ENCODE data around the gene URI1. TPM values are rescaled to one million over a fixed set of nuclear protein-coding genes. Genes with fewer than 3 reads are reported as not detected.

The URI1 gene
- total RNA-seq, 6 donors from 2014 or later: 23.3 to 56.7 (median 40.3) TPM

DNA sequence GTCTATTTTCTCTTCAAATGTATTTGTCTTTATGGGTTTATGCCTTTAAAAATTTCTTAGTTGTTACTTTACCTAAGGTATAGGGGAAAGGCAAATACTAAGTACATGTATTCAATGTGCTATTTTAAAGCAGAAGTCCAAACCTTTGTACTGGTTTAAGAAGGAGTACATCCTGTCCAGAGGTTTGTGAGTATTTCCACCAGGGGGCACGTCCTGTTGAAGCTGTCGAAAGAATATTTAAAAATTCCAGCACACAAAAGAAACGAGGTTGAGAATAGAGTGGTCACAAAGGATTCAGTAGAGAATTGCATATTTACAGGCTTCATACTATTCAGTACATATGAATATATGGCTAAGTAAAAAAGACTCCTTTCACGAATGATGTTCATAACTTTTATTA is 59.8 kb downstream of the URI1 start:
- WGBS, 2 donors: 69 to 72% methylated on average over 4 of the region's 4 CpGs
- TF ChIP-seq CTCF (IDR thresholded peaks at IDR 0.05) (no peak), POLR2A (IDR thresholded peaks at IDR 0.05) (no peak), POLR2AphosphoS5 (IDR thresholded peaks at IDR 0.05) (no peak), EP300 (IDR thresholded peaks at IDR 0.05) (no peak)
- H3K36me3 ChIP-seq: peaks cover 0 to 10% (median 0%) of the 10 kb centered on the region in 4 donors
- DNase-seq (no peak), ATAC-seq (ENCODE audit: low FRiP score in 2 of 2) (no peak)
- peaks cover 0 to 2% (median 0%) of the 10 kb centered on the region in 4 donors for H3K9me3 ChIP-seq
- H3K27me3 ChIP-seq: no peaks in the 10 kb centered on the region
- no peak overlapping the region for H3K4me3 ChIP-seq
- H3K4me1 ChIP-seq: no peaks in the 10 kb centered on the region
- H3K27ac ChIP-seq: no peak overlapping the region

GRCh38 chr19:30003866-30004265 is 61.8 kb downstream of the URI1 start:
- no peaks in the 10 kb centered on the region for H3K4me1 ChIP-seq
- H3K36me3 ChIP-seq: peaks cover 0 to 15% (median under 1%) of the 10 kb centered on the region in 4 donors
- 77 to 78% methylated on average over 6 of the region's 6 CpGs for WGBS, 2 donors
- TF ChIP-seq POLR2A (IDR thresholded peaks at IDR 0.05) (no peak), POLR2AphosphoS5 (IDR thresholded peaks at IDR 0.05) (no peak), EP300 (IDR thresholded peaks at IDR 0.05) (no peak), CTCF (IDR thresholded peaks at IDR 0.05) (no peak)
- H3K27ac ChIP-seq: no peak overlapping the region
- no peak for DNase-seq
- peaks cover 0 to 2% (median 0%) of the 10 kb centered on the region in 4 donors for H3K9me3 ChIP-seq
- H3K27me3 ChIP-seq: no peaks in the 10 kb centered on the region
- ATAC-seq (ENCODE audit: low FRiP score in 2 of 2): no peak
- no peak overlapping the region for H3K4me3 ChIP-seq

DNA sequence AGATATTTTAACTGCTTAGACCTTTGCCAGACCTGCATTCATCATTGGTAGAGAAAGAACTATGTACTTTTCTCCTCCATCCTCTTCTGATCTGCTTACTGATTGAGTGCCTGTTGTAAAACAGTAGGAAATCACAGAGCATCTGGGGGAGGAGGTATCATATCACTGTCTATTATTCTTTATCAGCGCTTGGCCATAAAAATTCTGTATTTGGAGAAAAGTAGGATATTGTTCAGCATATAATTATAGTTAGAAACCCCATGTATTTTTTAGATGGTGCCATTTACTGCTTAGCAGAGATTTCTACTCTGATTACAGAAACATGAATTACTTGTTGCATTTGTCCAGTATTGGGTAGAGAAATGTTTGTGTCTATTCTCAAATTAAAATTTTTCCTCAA is 62.4 kb downstream of the URI1 start:
- WGBS, 2 donors: 94 to 100% methylated on average over 1 of the region's 1 CpG
- Histone ChIP-seq H3K9me3 (peaks cover 0 to 2% (median 0%) of the 10 kb centered on the region in 4 donors), H3K27ac (no peak overlapping the region), H3K36me3 (peaks cover 0 to 21% (median 5%) of the 10 kb centered on the region in 4 donors), H3K4me3 (no peak overlapping the region), H3K4me1 (no peaks in the 10 kb centered on the region), H3K27me3 (no peaks in the 10 kb centered on the region)
- no peak for TF ChIP-seq POLR2A (IDR thresholded peaks at IDR 0.05)
- no peak for TF ChIP-seq POLR2AphosphoS5 (IDR thresholded peaks at IDR 0.05)
- TF ChIP-seq CTCF (IDR thresholded peaks at IDR 0.05): no peak
- TF ChIP-seq EP300 (IDR thresholded peaks at IDR 0.05): no peak
- ATAC-seq (ENCODE audit: low FRiP score in 2 of 2): no peak
- no peak for DNase-seq

DNA sequence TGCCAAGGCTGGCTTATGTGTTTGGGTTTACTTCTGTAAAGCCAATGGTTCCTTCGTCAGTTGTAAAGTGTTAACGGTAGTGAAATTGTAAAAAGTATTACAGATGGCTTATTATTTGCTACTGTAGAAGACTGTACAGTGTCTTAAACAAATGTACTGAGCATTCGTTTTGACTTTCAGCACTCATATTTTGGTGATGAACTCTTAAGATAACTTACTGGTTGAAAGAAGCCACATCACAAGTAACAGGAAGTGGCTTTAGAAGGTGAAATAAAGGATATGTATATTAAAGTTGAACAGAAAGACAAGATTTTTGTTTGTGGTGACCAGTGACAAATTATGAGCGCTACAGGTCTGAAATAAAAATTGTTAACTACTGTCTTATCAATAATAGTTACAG is 64.2 kb downstream of the URI1 start:
- Histone ChIP-seq H3K4me1 (no peaks in the 10 kb centered on the region), H3K9me3 (no peaks in the 10 kb centered on the region), H3K4me3 (no peak overlapping the region), H3K27ac (no peak overlapping the region), H3K36me3 (peaks cover 0 to 29% (median 9%) of the 10 kb centered on the region in 4 donors), H3K27me3 (no peaks in the 10 kb centered on the region)
- ATAC-seq (ENCODE audit: low FRiP score in 2 of 2) (no peak), DNase-seq (no peak)
- TF ChIP-seq POLR2AphosphoS5 (IDR thresholded peaks at IDR 0.05) (no peak), CTCF (IDR thresholded peaks at IDR 0.05) (no peak), EP300 (IDR thresholded peaks at IDR 0.05) (no peak), POLR2A (IDR thresholded peaks at IDR 0.05) (no peak)
- 87 to 96% methylated on average over 4 of the region's 4 CpGs for WGBS, 2 donors

- Histone ChIP-seq H3K27me3 (no peaks in the 10 kb centered on the region), H3K36me3 (peaks cover 2 to 44% (median 11%) of the 10 kb centered on the region in 4 donors), H3K27ac (no peak overlapping the region), H3K4me1 (no peaks in the 10 kb centered on the region), H3K9me3 (no peaks in the 10 kb centered on the region), H3K4me3 (no peak overlapping the region)
- WGBS, 2 donors: 95 to 100% methylated on average over 2 of the region's 2 CpGs
- TF ChIP-seq POLR2A (IDR thresholded peaks at IDR 0.05) (no peak), CTCF (IDR thresholded peaks at IDR 0.05) (no peak), POLR2AphosphoS5 (IDR thresholded peaks at IDR 0.05) (no peak), EP300 (IDR thresholded peaks at IDR 0.05) (no peak)
- no peak for ATAC-seq (ENCODE audit: low FRiP score in 2 of 2)
- DNase-seq: no peak
These were observed 66.1 kb downstream of the URI1 start for GRCh38 chr19:30008169-30008568.
